ENCODE measurements around the gene POLR2B. TPM values are rescaled to one million over a fixed set of nuclear protein-coding genes. Genes with fewer than 3 reads are reported as not detected.

The POLR2B gene
- total RNA-seq, 1 experiment from 2014 or later, result 108 TPM

DNA sequence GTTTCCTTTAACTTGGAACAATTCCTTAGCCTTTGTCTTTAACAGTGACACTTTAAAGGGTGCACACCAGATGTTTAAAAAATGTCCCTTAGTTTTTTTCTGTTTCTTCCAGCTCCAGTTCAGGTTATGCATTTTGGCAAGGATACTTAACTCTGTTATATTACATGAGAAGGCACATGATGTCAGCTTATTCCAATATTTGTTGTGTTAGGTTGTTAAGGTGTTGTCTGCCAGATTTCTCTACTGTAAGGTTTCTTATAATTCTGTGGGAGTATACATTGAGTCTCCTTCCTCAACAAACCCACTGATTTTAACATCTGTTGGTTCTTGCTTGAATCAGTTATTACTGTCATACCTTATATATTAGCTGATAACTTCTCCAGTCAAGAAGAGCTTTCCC is 37.7 kb upstream of the POLR2B start:
- Histone ChIP-seq H2BK20ac (ENCODE audit: low read depth, low read length, poor library complexity, severe bottlenecking) (no peak overlapping the region), H3K4me1 (ENCODE audit: insufficient read depth, low read length) (no peaks in the 10 kb centered on the region), H4K20me1 (ENCODE audit: control insufficient read depth, insufficient read depth, insufficient read length) (no peaks in the 10 kb centered on the region), H3K18ac (ENCODE audit: insufficient read length, low read depth, low read length) (no peak overlapping the region), H2BK120ac (ENCODE audit: low read depth, low read length, poor library complexity, severe bottlenecking) (no peak overlapping the region), H3K14ac (ENCODE audit: insufficient read depth, low read length) (no peak overlapping the region), H4K5ac (ENCODE audit: insufficient read length, low read depth, low read length) (no peak overlapping the region), H3K9me3 (ENCODE audit: control insufficient read depth, low read depth, low read length) (no peaks in the 10 kb centered on the region), H3K56ac (ENCODE audit: insufficient read length, low read depth, low read length) (no peak overlapping the region), H2AFZ (ENCODE audit: low read length) (no peak overlapping the region), H4K91ac (ENCODE audit: insufficient read length, low read depth, low read length) (no peak overlapping the region), H3T11ph (ENCODE audit: low read length) (no peak overlapping the region), H2BK15ac (ENCODE audit: low read depth, low read length) (no peak overlapping the region), H3K4ac (ENCODE audit: low read depth, low read length) (no peak overlapping the region), H3K27me3 (ENCODE audit: insufficient read depth, low read length) (no peaks in the 10 kb centered on the region), H3K9ac (ENCODE audit: extremely low read depth, insufficient read length, low read length) (no peak overlapping the region), H2BK12ac (ENCODE audit: insufficient read length, low read depth, low read length) (no peak overlapping the region), H3K79me1 (ENCODE audit: insufficient read depth, low read depth, low read length, poor library complexity, severe bottlenecking) (no peaks in the 10 kb centered on the region), H3K79me2 (ENCODE audit: insufficient read depth, low read length) (no peaks in the 10 kb centered on the region), H3K23me2 (ENCODE audit: insufficient read length, low read depth, low read length, poor library complexity, severe bottlenecking) (no peaks in the 10 kb centered on the region), H3K27ac (ENCODE audit: insufficient read length, low read depth, low read length) (no peak overlapping the region), H2BK5ac (ENCODE audit: insufficient read length, low read length) (no peak overlapping the region), H2AK5ac (ENCODE audit: insufficient read length, low read length) (no peak overlapping the region), H3K23ac (ENCODE audit: insufficient read length, low read depth, low read length) (no peak overlapping the region), H3K4me2 (ENCODE audit: insufficient read depth, insufficient read length, low read length) (no peak overlapping the region), H4K8ac (replicated peaks; ENCODE audit: insufficient read length, low read depth, low read length) (no peak overlapping the region)
- TF ChIP-seq, protein P1, sequence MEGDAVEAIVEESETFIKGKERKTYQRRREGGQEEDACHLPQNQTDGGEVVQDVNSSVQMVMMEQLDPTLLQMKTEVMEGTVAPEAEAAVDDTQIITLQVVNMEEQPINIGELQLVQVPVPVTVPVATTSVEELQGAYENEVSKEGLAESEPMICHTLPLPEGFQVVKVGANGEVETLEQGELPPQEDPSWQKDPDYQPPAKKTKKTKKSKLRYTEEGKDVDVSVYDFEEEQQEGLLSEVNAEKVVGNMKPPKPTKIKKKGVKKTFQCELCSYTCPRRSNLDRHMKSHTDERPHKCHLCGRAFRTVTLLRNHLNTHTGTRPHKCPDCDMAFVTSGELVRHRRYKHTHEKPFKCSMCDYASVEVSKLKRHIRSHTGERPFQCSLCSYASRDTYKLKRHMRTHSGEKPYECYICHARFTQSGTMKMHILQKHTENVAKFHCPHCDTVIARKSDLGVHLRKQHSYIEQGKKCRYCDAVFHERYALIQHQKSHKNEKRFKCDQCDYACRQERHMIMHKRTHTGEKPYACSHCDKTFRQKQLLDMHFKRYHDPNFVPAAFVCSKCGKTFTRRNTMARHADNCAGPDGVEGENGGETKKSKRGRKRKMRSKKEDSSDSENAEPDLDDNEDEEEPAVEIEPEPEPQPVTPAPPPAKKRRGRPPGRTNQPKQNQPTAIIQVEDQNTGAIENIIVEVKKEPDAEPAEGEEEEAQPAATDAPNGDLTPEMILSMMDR (conservative IDR thresholded peaks at IDR 0.05), result no peak
- Mint-ChIP-seq H3K9me3 (no peaks in the 10 kb centered on the region), H3K36me3 (ENCODE audit: insufficient read depth in 1 of 3, low read depth in 3 of 3) (peaks cover 0 to 16% (median 10%) of the 10 kb centered on the region in 3 experiments; a peak in 4 of 7 replicates), H3K4me3 (no peak overlapping the region), H3K4me1 (no peaks in the 10 kb centered on the region), H3K27me3 (ENCODE audit: low read depth) (no peaks in the 10 kb centered on the region), H3K27ac (no peak overlapping the region)
- no peak for DNase-seq

Data from H9 (cell line).